ENCODE measurements around the gene CHMP4A. TPM values are rescaled to one million over a fixed set of nuclear protein-coding genes. Genes with fewer than 3 reads are reported as not detected.

The CHMP4A gene
- total and polyA plus RNA-seq, 9 of the 15 experiments (the other 6 are each of a cell fraction or from before 2014, with no cell fraction given), result 28.8 to 104 (median 52.7) TPM

DNA sequence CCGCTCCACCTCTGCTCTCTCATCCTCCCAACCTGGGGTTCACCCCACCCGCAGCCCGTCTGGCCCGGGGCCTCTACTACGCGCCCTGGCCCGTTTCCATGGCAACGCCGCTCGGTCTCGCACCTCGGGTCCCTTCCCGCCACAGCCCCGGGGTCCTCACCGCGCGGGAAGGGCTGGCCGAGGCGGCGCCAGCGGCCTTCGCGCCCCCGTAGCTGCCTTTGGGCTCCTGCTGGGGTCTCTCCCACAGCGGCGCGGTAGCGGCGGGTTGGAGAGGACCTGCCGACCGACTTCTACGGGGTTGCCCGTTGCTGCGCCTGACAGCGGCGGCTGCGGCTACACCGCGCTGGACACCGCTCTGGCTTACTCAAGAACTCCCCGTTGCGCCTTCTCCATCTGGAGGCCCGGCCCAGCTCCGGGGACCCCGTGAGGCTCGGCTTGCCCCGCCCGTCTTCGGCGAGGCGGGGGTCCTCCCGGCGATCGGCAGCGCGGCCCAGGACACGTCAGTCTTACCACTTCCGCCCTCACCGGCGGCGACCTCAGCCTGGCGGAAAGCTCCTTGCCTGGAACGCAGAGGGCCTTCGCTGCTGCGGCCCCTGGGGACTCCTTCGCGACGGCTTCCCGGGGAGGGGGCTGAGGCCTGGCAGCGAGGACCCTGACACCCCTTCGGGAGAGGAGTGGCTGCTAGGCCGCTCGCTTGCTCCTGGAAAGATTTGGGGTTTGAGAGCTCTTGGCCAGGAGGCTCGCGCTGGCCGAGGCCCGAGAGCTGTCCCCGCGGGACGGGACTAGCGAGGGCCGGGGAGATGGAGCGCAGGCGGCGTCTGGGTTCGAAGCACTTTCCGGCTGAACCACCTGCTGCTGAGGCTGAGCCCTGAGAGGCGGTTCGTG is 17.9 kb downstream of the CHMP4A start, which contains the start of gene TM9SF1 (continued):
- TF ChIP-seq RFX1 (IDR thresholded peaks at IDR 0.05), result peak; percentile 98
- TF ChIP-seq SMARCA4 (IDR thresholded peaks at IDR 0.05), result no peak
- TF ChIP-seq BDP1 (IDR thresholded peaks at IDR 0.05; ENCODE audit: insufficient read depth, insufficient read length), result no peak
- TF ChIP-seq, protein P1, sequence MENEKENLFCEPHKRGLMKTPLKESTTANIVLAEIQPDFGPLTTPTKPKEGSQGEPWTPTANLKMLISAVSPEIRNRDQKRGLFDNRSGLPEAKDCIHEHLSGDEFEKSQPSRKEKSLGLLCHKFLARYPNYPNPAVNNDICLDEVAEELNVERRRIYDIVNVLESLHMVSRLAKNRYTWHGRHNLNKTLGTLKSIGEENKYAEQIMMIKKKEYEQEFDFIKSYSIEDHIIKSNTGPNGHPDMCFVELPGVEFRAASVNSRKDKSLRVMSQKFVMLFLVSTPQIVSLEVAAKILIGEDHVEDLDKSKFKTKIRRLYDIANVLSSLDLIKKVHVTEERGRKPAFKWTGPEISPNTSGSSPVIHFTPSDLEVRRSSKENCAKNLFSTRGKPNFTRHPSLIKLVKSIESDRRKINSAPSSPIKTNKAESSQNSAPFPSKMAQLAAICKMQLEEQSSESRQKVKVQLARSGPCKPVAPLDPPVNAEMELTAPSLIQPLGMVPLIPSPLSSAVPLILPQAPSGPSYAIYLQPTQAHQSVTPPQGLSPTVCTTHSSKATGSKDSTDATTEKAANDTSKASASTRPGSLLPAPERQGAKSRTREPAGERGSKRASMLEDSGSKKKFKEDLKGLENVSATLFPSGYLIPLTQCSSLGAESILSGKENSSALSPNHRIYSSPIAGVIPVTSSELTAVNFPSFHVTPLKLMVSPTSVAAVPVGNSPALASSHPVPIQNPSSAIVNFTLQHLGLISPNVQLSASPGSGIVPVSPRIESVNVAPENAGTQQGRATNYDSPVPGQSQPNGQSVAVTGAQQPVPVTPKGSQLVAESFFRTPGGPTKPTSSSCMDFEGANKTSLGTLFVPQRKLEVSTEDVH (IDR thresholded peaks at IDR 0.05; ENCODE audit: low read depth, partially characterized antibody), result peak; percentile 93
- 0 out of 2 replicates have a peak, but pooled peaks have one; percentile 17 for TF ChIP-seq NBN (IDR thresholded peaks at IDR 0.05; ENCODE audit: low read depth)
- TF ChIP-seq ELF1 (tag; IDR thresholded peaks at IDR 0.05), result peak; percentile 100
- TF ChIP-seq TAF15 (IDR thresholded peaks at IDR 0.05; ENCODE audit: low read depth, low read length), result no peak
- TF ChIP-seq PCBP1 (IDR thresholded peaks at IDR 0.05; ENCODE audit: low read depth, low read length, poor library complexity, severe bottlenecking), result peak; percentile 97
- TF ChIP-seq, protein P2, sequence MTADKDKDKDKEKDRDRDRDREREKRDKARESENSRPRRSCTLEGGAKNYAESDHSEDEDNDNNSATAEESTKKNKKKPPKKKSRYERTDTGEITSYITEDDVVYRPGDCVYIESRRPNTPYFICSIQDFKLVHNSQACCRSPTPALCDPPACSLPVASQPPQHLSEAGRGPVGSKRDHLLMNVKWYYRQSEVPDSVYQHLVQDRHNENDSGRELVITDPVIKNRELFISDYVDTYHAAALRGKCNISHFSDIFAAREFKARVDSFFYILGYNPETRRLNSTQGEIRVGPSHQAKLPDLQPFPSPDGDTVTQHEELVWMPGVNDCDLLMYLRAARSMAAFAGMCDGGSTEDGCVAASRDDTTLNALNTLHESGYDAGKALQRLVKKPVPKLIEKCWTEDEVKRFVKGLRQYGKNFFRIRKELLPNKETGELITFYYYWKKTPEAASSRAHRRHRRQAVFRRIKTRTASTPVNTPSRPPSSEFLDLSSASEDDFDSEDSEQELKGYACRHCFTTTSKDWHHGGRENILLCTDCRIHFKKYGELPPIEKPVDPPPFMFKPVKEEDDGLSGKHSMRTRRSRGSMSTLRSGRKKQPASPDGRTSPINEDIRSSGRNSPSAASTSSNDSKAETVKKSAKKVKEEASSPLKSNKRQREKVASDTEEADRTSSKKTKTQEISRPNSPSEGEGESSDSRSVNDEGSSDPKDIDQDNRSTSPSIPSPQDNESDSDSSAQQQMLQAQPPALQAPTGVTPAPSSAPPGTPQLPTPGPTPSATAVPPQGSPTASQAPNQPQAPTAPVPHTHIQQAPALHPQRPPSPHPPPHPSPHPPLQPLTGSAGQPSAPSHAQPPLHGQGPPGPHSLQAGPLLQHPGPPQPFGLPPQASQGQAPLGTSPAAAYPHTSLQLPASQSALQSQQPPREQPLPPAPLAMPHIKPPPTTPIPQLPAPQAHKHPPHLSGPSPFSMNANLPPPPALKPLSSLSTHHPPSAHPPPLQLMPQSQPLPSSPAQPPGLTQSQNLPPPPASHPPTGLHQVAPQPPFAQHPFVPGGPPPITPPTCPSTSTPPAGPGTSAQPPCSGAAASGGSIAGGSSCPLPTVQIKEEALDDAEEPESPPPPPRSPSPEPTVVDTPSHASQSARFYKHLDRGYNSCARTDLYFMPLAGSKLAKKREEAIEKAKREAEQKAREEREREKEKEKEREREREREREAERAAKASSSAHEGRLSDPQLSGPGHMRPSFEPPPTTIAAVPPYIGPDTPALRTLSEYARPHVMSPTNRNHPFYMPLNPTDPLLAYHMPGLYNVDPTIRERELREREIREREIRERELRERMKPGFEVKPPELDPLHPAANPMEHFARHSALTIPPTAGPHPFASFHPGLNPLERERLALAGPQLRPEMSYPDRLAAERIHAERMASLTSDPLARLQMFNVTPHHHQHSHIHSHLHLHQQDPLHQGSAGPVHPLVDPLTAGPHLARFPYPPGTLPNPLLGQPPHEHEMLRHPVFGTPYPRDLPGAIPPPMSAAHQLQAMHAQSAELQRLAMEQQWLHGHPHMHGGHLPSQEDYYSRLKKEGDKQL (CRISPR knock-in tag; IDR thresholded peaks at IDR 0.05; ENCODE audit: borderline replicate concordance), result 0 out of 2 replicates have a peak, but pooled peaks have one; percentile 43
- TF ChIP-seq CREBBP (IDR thresholded peaks at IDR 0.05; ENCODE audit: low read depth, low read length), result no peak
- TF ChIP-seq ZBTB8A (IDR thresholded peaks at IDR 0.05; ENCODE audit: partially characterized antibody), result no peak
- TF ChIP-seq MECOM (CRISPR knock-in tag; IDR thresholded peaks at IDR 0.05), result no peak
- TF ChIP-seq, protein P3, sequence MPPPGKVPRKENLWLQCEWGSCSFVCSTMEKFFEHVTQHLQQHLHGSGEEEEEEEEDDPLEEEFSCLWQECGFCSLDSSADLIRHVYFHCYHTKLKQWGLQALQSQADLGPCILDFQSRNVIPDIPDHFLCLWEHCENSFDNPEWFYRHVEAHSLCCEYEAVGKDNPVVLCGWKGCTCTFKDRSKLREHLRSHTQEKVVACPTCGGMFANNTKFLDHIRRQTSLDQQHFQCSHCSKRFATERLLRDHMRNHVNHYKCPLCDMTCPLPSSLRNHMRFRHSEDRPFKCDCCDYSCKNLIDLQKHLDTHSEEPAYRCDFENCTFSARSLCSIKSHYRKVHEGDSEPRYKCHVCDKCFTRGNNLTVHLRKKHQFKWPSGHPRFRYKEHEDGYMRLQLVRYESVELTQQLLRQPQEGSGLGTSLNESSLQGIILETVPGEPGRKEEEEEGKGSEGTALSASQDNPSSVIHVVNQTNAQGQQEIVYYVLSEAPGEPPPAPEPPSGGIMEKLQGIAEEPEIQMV (tag; conservative IDR thresholded peaks at IDR 0.05; ENCODE audit: low read depth), result no peak
- TF ChIP-seq EGR1 (conservative IDR thresholded peaks at IDR 0.05), result no peak
- no peak for TF ChIP-seq FUS (optimal IDR thresholded peaks at IDR 0.05; ENCODE audit: low read depth, low read length)
- TF ChIP-seq, protein P4, sequence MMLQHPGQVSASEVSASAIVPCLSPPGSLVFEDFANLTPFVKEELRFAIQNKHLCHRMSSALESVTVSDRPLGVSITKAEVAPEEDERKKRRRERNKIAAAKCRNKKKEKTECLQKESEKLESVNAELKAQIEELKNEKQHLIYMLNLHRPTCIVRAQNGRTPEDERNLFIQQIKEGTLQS (IDR thresholded peaks at IDR 0.05), result peak; percentile 49
- TF ChIP-seq, protein P4 (CRISPR knock-in tag; conservative IDR thresholded peaks at IDR 0.05), result peak; percentile 68; the same call in 1 of the 2 replicates

All from K562 (cell line).